Neural cell (in vitro differentiated cells): ENCODE measurements around the gene TRIM4. TPM values are rescaled to one million over a fixed set of nuclear protein-coding genes. Genes with fewer than 3 reads are reported as not detected.

Experiments used
- H2AFZ ChIP-seq: fragments of 200-600, 300-800 bp; sonication (generic), shearing (Covaris generic); 2 replicates; pipeline ENCODE4 v1.6.0; 2014; ENCODE audit warnings: low read depth, mild to moderate bottlenecking, antibody characterized with exemption, low read length, moderate library complexity
- H3F3A ChIP-seq: fragments of 200-600 bp; shearing (Covaris generic); 2 replicates; pipeline ENCODE4 v1.6.1; 2016; ENCODE audit warnings: mild to moderate bottlenecking, moderate library complexity, mixed read lengths, antibody characterized with exemption, low read length; ENCODE audit not compliant: insufficient read depth, poor library complexity, severe bottlenecking
- H3K27ac ChIP-seq: fragments of 200-600, 300-800 bp; sonication (generic), shearing (Covaris generic); 2 replicates; pipeline ENCODE4 v1.5.1; 2014; ENCODE audit warnings: mild to moderate bottlenecking, low read length, moderate library complexity
- H3K27me3 ChIP-seq: fragments of 300-800, 200-600 bp; sonication (generic), shearing (Covaris generic); 2 replicates; pipeline ENCODE4 v1.6.0; 2014; ENCODE audit warnings: mild to moderate bottlenecking, low read depth, low read length, moderate library complexity; ENCODE audit not compliant: insufficient read depth
- H3K36me3 ChIP-seq: fragments of 300-800, 200-600 bp; sonication (generic), shearing (Covaris generic); 2 replicates; pipeline ENCODE4 v1.5.1; 2014; ENCODE audit warnings: mild to moderate bottlenecking, antibody characterized with exemption, low read length, moderate library complexity; ENCODE audit not compliant: insufficient read depth
- H3K4me2 ChIP-seq: fragments of 300-800, 200-600 bp; sonication (generic), shearing (Covaris generic); 2 replicates; pipeline ENCODE4 v1.6.0; 2014; ENCODE audit warnings: mild to moderate bottlenecking, low read length
- H3K4me3 ChIP-seq: fragments of 300-800, 200-600 bp; sonication (generic), shearing (Covaris generic); 2 replicates; pipeline ENCODE4 v1.5.1; 2014; ENCODE audit warnings: mild to moderate bottlenecking, low read length, moderate library complexity
- H3K79me2 ChIP-seq: fragments of 200-600 bp; shearing (Covaris generic); replicated peaks from 2 replicates; pipeline ENCODE4 v1.6.0; 2014; ENCODE audit warnings: mild to moderate bottlenecking, low read length, moderate library complexity; ENCODE audit not compliant: insufficient read depth
- H3K9ac ChIP-seq: fragments of 300-800, 200-600 bp; sonication (generic), shearing (Covaris generic); 2 replicates; pipeline ENCODE4 v1.6.1; 2016; ENCODE audit warnings: mild to moderate bottlenecking, low read length, mixed read lengths
- H3K9me2 ChIP-seq: fragments of 200-600 bp; shearing (Covaris generic); 2 replicates; pipeline ENCODE4 v1.6.1; 2016; ENCODE audit warnings: mild to moderate bottlenecking, low read length, mixed read lengths; ENCODE audit not compliant: insufficient read depth
- H3K9me3 ChIP-seq: fragments of 200-600, 300-800 bp; sonication (generic), shearing (Covaris generic); 2 replicates; pipeline ENCODE4 v1.6.1; 2016; ENCODE audit warnings: mild to moderate bottlenecking, mixed run types, low read length, moderate library complexity, mixed read lengths
- H4K20me1 ChIP-seq: fragments of 200-600 bp; shearing (Covaris generic); 2 replicates; pipeline ENCODE4 v1.6.1; 2016; ENCODE audit warnings: mild to moderate bottlenecking, mixed run types; ENCODE audit not compliant: insufficient read depth
- EP300 ChIP-seq: fragments of 450-650 bp; conservative IDR thresholded peaks from 2 replicates; pipeline ENCODE4 v1.6.1; 2014; ENCODE audit warnings: antibody characterized with exemption, mild to moderate bottlenecking, moderate library complexity; ENCODE audit not compliant: poor library complexity, severe bottlenecking
- EZH2 ChIP-seq: fragments of 200-600, 300-800 bp; shearing (Covaris generic), sonication (generic); IDR thresholded peaks from 2 replicates; pipeline ENCODE4 v1.6.1; 2014; ENCODE audit warnings: antibody characterized with exemption, low read length, borderline replicate concordance, mild to moderate bottlenecking; ENCODE audit not compliant: insufficient read depth, poor library complexity, severe bottlenecking
- MXI1 ChIP-seq: fragments of 450-650 bp; conservative IDR thresholded peaks from 2 replicates; pipeline ENCODE4 v1.6.1; 2014; ENCODE audit warnings: antibody characterized with exemption, mild to moderate bottlenecking; ENCODE audit not compliant: poor library complexity, severe bottlenecking
- POLR2AphosphoS5 ChIP-seq: IDR thresholded peaks from 2 replicates; pipeline ENCODE4 v1.6.1; 2012
- RAD21 ChIP-seq: fragments of 450-650 bp; conservative IDR thresholded peaks from 2 replicates; pipeline ENCODE4 v1.6.1; 2014; ENCODE audit warnings: antibody characterized with exemption, mild to moderate bottlenecking, moderate library complexity
- REST ChIP-seq: IDR thresholded peaks from 2 replicates; pipeline ENCODE4 v1.6.1; 2012; ENCODE audit warnings: borderline replicate concordance
- SMC3 ChIP-seq: fragments of 450-650 bp; conservative IDR thresholded peaks from 2 replicates; pipeline ENCODE4 v1.6.1; 2014; ENCODE audit warnings: antibody characterized with exemption, mild to moderate bottlenecking, moderate library complexity; ENCODE audit not compliant: poor library complexity
- TAF1 ChIP-seq: IDR thresholded peaks from 2 replicates; pipeline ENCODE4 v1.6.1; 2012; ENCODE audit warnings: low read depth
- polyA plus RNA-seq: library from polyadenylated mRNA; depleted of rRNA; stranded (reverse); fragments of >200 nt; gene quantifications from 2 replicates; pipeline ENCODE4 v1.2.3, GENCODE V29; 2014
- TF ChIP-seq, protein P1 (sequence below): fragments of 450-650 bp; IDR thresholded peaks from 2 replicates; pipeline ENCODE4 v1.5.1; 2014; ENCODE audit warnings: antibody characterized with exemption, mild to moderate bottlenecking, moderate library complexity; ENCODE audit not compliant: poor library complexity, severe bottlenecking

Gene TRIM4
- polyA plus RNA-seq, 1 donor from 2014 or later: not detected

- Histone ChIP-seq H3K4me3 (no peak overlapping the region), H3K27ac (no peak overlapping the region), H3K27me3 (no peaks in the 10 kb centered on the region), H3K9ac (no peak overlapping the region), H3K9me2 (no peaks in the 10 kb centered on the region), H3K79me2 (no peaks in the 10 kb centered on the region), H3K4me2 (no peak overlapping the region), H3K9me3 (no peaks in the 10 kb centered on the region), H2AFZ (no peak overlapping the region), H4K20me1 (no peaks in the 10 kb centered on the region), H3K36me3 (no peaks in the 10 kb centered on the region), H3F3A (no peaks in the 10 kb centered on the region)
- no peak for TF ChIP-seq SMC3
Observed at GRCh38 chr7:99898023-99898357, 21.3 kb downstream of the TRIM4 start.

DNA sequence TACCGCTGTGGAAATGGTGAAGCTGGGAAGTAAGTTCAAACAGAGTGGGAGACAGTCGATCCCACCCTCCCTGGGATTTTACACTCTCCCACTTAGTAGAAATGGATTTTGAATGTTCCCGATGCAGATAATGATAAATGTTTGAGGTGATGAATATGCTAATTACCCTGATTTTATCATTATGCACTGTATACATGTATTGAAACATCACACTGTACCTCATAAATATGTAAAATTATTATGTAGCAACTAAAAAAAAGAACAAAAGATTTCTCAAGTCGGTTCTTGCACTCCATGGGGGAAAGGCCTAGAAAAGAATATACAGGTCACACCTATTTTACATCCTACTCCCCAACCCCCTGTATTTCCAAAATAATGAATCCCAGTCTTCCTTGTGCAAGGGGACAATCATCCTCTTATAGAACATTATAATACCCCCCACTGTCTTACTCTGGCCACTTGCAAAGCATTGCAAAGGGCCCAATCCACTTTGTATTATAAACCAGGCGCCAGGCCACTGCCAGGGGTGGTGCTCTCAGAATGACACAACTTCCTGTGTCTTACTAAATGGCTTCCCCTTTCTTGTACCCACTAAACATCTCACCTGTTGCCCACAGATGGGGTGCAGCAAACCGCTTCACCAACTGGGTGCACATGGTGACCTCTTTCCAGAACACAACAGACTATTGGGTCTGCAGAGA is 21.9 kb downstream of the TRIM4 start:
- Histone ChIP-seq H3K4me3 (no peak overlapping the region), H3F3A (no peaks in the 10 kb centered on the region), H3K9me3 (no peaks in the 10 kb centered on the region), H4K20me1 (no peaks in the 10 kb centered on the region), H3K27ac (no peak overlapping the region), H2AFZ (no peak overlapping the region), H3K27me3 (no peaks in the 10 kb centered on the region), H3K36me3 (no peaks in the 10 kb centered on the region), H3K4me2 (no peak overlapping the region), H3K9me2 (no peaks in the 10 kb centered on the region), H3K9ac (no peak overlapping the region), H3K79me2 (no peaks in the 10 kb centered on the region)
- TF ChIP-seq, protein P1, sequence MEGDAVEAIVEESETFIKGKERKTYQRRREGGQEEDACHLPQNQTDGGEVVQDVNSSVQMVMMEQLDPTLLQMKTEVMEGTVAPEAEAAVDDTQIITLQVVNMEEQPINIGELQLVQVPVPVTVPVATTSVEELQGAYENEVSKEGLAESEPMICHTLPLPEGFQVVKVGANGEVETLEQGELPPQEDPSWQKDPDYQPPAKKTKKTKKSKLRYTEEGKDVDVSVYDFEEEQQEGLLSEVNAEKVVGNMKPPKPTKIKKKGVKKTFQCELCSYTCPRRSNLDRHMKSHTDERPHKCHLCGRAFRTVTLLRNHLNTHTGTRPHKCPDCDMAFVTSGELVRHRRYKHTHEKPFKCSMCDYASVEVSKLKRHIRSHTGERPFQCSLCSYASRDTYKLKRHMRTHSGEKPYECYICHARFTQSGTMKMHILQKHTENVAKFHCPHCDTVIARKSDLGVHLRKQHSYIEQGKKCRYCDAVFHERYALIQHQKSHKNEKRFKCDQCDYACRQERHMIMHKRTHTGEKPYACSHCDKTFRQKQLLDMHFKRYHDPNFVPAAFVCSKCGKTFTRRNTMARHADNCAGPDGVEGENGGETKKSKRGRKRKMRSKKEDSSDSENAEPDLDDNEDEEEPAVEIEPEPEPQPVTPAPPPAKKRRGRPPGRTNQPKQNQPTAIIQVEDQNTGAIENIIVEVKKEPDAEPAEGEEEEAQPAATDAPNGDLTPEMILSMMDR: no peak
- TF ChIP-seq EZH2: no peak
- no peak for TF ChIP-seq TAF1
- no peak for TF ChIP-seq POLR2AphosphoS5
- no peak for TF ChIP-seq RAD21
- TF ChIP-seq EP300: no peak
- TF ChIP-seq MXI1: no peak
- no peak for TF ChIP-seq REST
- no peak for TF ChIP-seq SMC3

- Histone ChIP-seq H3K9ac (no peak overlapping the region), H3K9me3 (no peaks in the 10 kb centered on the region), H3F3A (no peaks in the 10 kb centered on the region), H3K79me2 (no peaks in the 10 kb centered on the region), H3K9me2 (no peaks in the 10 kb centered on the region), H3K27ac (no peak overlapping the region), H3K4me3 (no peak overlapping the region), H3K4me2 (no peak overlapping the region), H2AFZ (no peak overlapping the region), H4K20me1 (no peaks in the 10 kb centered on the region), H3K27me3 (no peaks in the 10 kb centered on the region), H3K36me3 (no peaks in the 10 kb centered on the region)
- TF ChIP-seq POLR2AphosphoS5: no peak
- TF ChIP-seq EP300: no peak
- TF ChIP-seq TAF1: no peak
- no peak for TF ChIP-seq EZH2
- no peak for TF ChIP-seq RAD21
- TF ChIP-seq, protein P1: no peak
- TF ChIP-seq MXI1: no peak
- TF ChIP-seq REST: no peak
- TF ChIP-seq SMC3: no peak
Observed at GRCh38 chr7:99894738-99895137, 24.6 kb downstream of the TRIM4 start.
